ENCODE data around the gene VAV2. TPM values are rescaled to one million over a fixed set of nuclear protein-coding genes. Genes with fewer than 3 reads are reported as not detected.

Gene VAV2
- total RNA-seq, 3 donors from 2014 or later (not counting 1 experiment from before 2014, with no cell fraction given): 3.9 to 5.1 (median 4.8) TPM

DNA sequence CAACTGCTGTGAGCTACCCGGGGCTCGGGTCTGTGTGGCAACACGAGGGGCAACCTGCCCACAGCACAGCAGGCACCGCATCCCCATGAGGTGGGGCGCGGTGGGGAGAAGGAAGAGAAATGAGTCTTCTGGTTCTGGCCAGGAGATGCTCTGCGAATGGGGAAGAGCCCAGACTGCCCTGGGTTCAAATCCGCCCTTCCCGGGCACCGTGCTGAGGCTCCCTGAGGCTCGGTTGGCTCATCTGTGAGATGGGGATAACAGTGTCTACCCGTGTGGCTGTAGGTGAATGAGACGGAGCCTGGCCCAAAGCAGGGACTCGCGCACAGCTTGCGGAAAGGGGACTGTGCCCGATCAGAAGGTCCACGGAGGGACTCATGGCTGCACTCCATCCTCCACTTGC is 123.9 kb downstream of the VAV2 start:
- no peaks in the 10 kb centered on the region for H3K27me3 ChIP-seq (ENCODE audit: control insufficient read depth, insufficient read depth, low read length)
- H3K36me3 ChIP-seq (ENCODE audit: control insufficient read depth, insufficient read depth, low read length): no peaks in the 10 kb centered on the region
- peaks cover 8 to 10% of the 10 kb centered on the region in 2 donors for H3K4me1 Mint-ChIP-seq
- no peaks in the 10 kb centered on the region for H3K9me3 ChIP-seq (ENCODE audit: control insufficient read depth, insufficient read depth, low read length)
- H3K4me1 ChIP-seq (ENCODE audit: control insufficient read depth, insufficient read depth, low read length): peaks cover 5% of the 10 kb centered on the region
- H3K4me3 ChIP-seq (ENCODE audit: low read length): no peak overlapping the region
- H3K4me3 Mint-ChIP-seq: no peak overlapping the region
- no peak for ATAC-seq
- H3K27ac ChIP-seq (ENCODE audit: low read length): no peak overlapping the region
- no peak overlapping the region for H3K27ac Mint-ChIP-seq
- TF ChIP-seq CTCF (IDR thresholded peaks at IDR 0.05): no peak
- WGBS (ENCODE audit: insufficient coverage): 93% methylated on average over 18 of the region's 18 CpGs
- no peaks in the 10 kb centered on the region for H3K36me3 Mint-ChIP-seq
- peaks cover 7 to 12% of the 10 kb centered on the region in 2 donors for H3K27me3 Mint-ChIP-seq (ENCODE audit: low read depth in 2 of 2)
- no peak for DNase-seq
- intact Hi-C loops (cut with micrococcal nuclease): no loop called here
- H3K9me3 Mint-ChIP-seq: peaks cover 2 to 5% of the 10 kb centered on the region in 2 donors

- Histone ChIP-seq H3K27me3 (ENCODE audit: control insufficient read depth, insufficient read depth, low read length) (no peaks in the 10 kb centered on the region), H3K4me1 (ENCODE audit: control insufficient read depth, insufficient read depth, low read length) (peaks cover 15% of the 10 kb centered on the region), H3K36me3 (ENCODE audit: control insufficient read depth, insufficient read depth, low read length) (no peaks in the 10 kb centered on the region), H3K9me3 (ENCODE audit: control insufficient read depth, insufficient read depth, low read length) (no peaks in the 10 kb centered on the region), H3K4me3 (ENCODE audit: low read length) (no peak overlapping the region), H3K27ac (ENCODE audit: low read length) (no peak overlapping the region)
- peaks cover 2 to 5% of the 10 kb centered on the region in 2 donors for H3K9me3 Mint-ChIP-seq
- peaks cover 8 to 10% of the 10 kb centered on the region in 2 donors for H3K4me1 Mint-ChIP-seq
- ATAC-seq: no peak
- H3K27me3 Mint-ChIP-seq (ENCODE audit: low read depth in 2 of 2): peaks cover 7 to 12% of the 10 kb centered on the region in 2 donors
- 94% methylated on average over 17 of the region's 17 CpGs for WGBS (ENCODE audit: insufficient coverage)
- intact Hi-C loops (cut with micrococcal nuclease): no loop called here
- no peak for DNase-seq
- no peak overlapping the region for H3K4me3 Mint-ChIP-seq
- H3K36me3 Mint-ChIP-seq: no peaks in the 10 kb centered on the region
- no peak overlapping the region for H3K27ac Mint-ChIP-seq
- no peak for TF ChIP-seq CTCF (IDR thresholded peaks at IDR 0.05)
Observed at GRCh38 chr9:133866946-133867345, 125.2 kb downstream of the VAV2 start.

- intact Hi-C loops (cut with micrococcal nuclease): no loop called here
- Histone ChIP-seq H3K4me3 (ENCODE audit: low read length) (no peak overlapping the region), H3K4me1 (ENCODE audit: control insufficient read depth, insufficient read depth, low read length) (peaks cover 20% of the 10 kb centered on the region), H3K27ac (ENCODE audit: low read length) (no peak overlapping the region), H3K27me3 (ENCODE audit: control insufficient read depth, insufficient read depth, low read length) (no peaks in the 10 kb centered on the region), H3K9me3 (ENCODE audit: control insufficient read depth, insufficient read depth, low read length) (no peaks in the 10 kb centered on the region), H3K36me3 (ENCODE audit: control insufficient read depth, insufficient read depth, low read length) (no peaks in the 10 kb centered on the region)
- H3K27ac Mint-ChIP-seq: no peak overlapping the region
- no peaks in the 10 kb centered on the region for H3K27me3 Mint-ChIP-seq (ENCODE audit: low read depth in 2 of 2)
- H3K4me3 Mint-ChIP-seq: no peak overlapping the region
- TF ChIP-seq CTCF (IDR thresholded peaks at IDR 0.05): no peak
- ATAC-seq (no peak), DNase-seq (no peak)
- H3K9me3 Mint-ChIP-seq: peaks cover 2 to 5% of the 10 kb centered on the region in 2 donors
- WGBS (ENCODE audit: insufficient coverage): 95% methylated on average over 13 of the region's 16 CpGs
- no peaks in the 10 kb centered on the region for H3K4me1 Mint-ChIP-seq
- no peaks in the 10 kb centered on the region for H3K36me3 Mint-ChIP-seq
Observed at GRCh38 chr9:133864011-133864410, 128.1 kb downstream of the VAV2 start.

- ATAC-seq (no peak), DNase-seq (no peak)
- Mint-ChIP-seq H3K9me3 (peaks cover 2 to 5% of the 10 kb centered on the region in 2 donors), H3K4me1 (no peaks in the 10 kb centered on the region), H3K36me3 (no peaks in the 10 kb centered on the region), H3K4me3 (no peak overlapping the region), H3K27me3 (ENCODE audit: low read depth in 2 of 2) (no peaks in the 10 kb centered on the region), H3K27ac (no peak overlapping the region)
- 95% methylated on average over 19 of the region's 19 CpGs for WGBS (ENCODE audit: insufficient coverage)
- Histone ChIP-seq H3K4me3 (ENCODE audit: low read length) (no peak overlapping the region), H3K36me3 (ENCODE audit: control insufficient read depth, insufficient read depth, low read length) (no peaks in the 10 kb centered on the region), H3K9me3 (ENCODE audit: control insufficient read depth, insufficient read depth, low read length) (no peaks in the 10 kb centered on the region), H3K27ac (ENCODE audit: low read length) (no peak overlapping the region), H3K27me3 (ENCODE audit: control insufficient read depth, insufficient read depth, low read length) (no peaks in the 10 kb centered on the region), H3K4me1 (ENCODE audit: control insufficient read depth, insufficient read depth, low read length) (peaks cover 20% of the 10 kb centered on the region)
- no peak for TF ChIP-seq CTCF (IDR thresholded peaks at IDR 0.05)
- intact Hi-C loops (cut with micrococcal nuclease): no loop called here
Observed at GRCh38 chr9:133863257-133863592, 128.9 kb downstream of the VAV2 start.
